GM12892 (cell line): ENCODE data around the gene DDR1.

ENCODE experiments used
- POLR2A ChIP-seq: IDR thresholded peaks from 2 replicates; pipeline ENCODE4 v1.6.1; 2011; ENCODE audit warnings: low read depth, low read length, control low read depth
- POLR2AphosphoS5 ChIP-seq: IDR thresholded peaks from 2 replicates; pipeline ENCODE4 v1.6.1; 2011; ENCODE audit warnings: low read depth, low read length, control low read depth
- TAF1 ChIP-seq: IDR thresholded peaks from 2 replicates; pipeline ENCODE4 v1.6.1; 2011; ENCODE audit warnings: low read depth, mild to moderate bottlenecking, control low read depth, low read length, borderline replicate concordance

DNA sequence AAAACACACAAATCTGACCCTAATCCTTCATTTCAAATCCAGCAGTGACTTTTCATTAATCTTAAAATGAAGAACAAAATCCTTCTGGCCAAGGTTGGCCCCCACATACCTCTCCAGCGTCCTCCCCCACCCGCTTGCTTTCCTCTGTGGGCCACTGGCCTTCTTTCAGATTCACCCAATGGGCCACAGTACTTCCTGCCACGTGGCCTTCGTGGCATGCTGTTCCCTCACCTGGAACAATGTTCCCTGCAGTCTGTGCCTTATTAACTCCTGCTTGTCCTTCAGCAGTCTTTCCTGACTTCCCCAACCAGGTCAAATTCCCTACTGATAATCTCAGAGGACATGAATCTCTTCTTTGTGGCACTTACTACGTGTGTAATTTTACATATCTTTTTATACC is 18.4 kb downstream of the DDR1 start:
- no peak for TF ChIP-seq POLR2A
- no peak for TF ChIP-seq POLR2AphosphoS5
- no peak for TF ChIP-seq TAF1
